H1 (cell line): ENCODE results near the gene FAM227B.

ENCODE experiments used
- BACH1 ChIP-seq: IDR thresholded peaks from 2 replicates; pipeline ENCODE4 v1.6.1; 2012; ENCODE audit warnings: low read length, improper control_type of control experiment
- CTCF ChIP-seq, 3 experiments: IDR thresholded peaks; 1 replicate in 2 of 3; 2 replicates in 1 of 3; pipeline versions ENCODE4 v1.5.1 to v1.6.1; 2011; ENCODE audit warnings: low read length in 3 of 3, mild to moderate bottlenecking in 3 of 3, inconsistent platforms in 2 of 3, low read depth in 1 of 3, moderate library complexity in 1 of 3; ENCODE audit not compliant: insufficient read depth in 1 of 3; ENCODE audit errors: control extremely low read depth in 1 of 3
- POLR2A ChIP-seq, 2 experiments: IDR thresholded peaks; 1 replicate in 1 of 2; 2 replicates in 1 of 2; pipeline ENCODE4 v1.6.1; 2011; ENCODE audit warnings: low read depth in 2 of 2, low read length in 2 of 2, mild to moderate bottlenecking in 2 of 2; ENCODE audit errors: control extremely low read depth in 1 of 2

- TF ChIP-seq POLR2A (IDR thresholded peaks at IDR 0.05; ENCODE audit: control extremely low read depth in 1 of 2, low read depth in 2 of 2, low read length in 2 of 2): no peak
- TF ChIP-seq CTCF (IDR thresholded peaks at IDR 0.05; ENCODE audit: control extremely low read depth in 1 of 3, insufficient read depth in 1 of 3, low read depth in 1 of 3, low read length in 3 of 3): no peak
- no peak for TF ChIP-seq BACH1
Measured at GRCh38 chr15:49415149-49415548, 205.5 kb downstream of the FAM227B start.
